K562 (cell line): Measurements from ENCODE around the gene LAMA4. TPM values are rescaled to one million over a fixed set of nuclear protein-coding genes. Genes with fewer than 3 reads are reported as not detected.

ENCODE experiments used
- ATAC-seq: fragments of 200-7000 bp; cut with Tn5 transposase; 3 replicates; pipeline ENCODE4 v1.9.1; 2020; ENCODE audit warnings: moderate library complexity
- BruUV-seq: library from RNA; stranded (reverse); fragments of 400-500 nt; replicated peaks from 2 replicates; lab custom pipeline; 2021; lab: Mats Ljungman, UMichigan
- CTCF ChIA-PET: fragments of 300-600 bp; formaldehyde crosslinking; extraction: SDS; loops from one replicate; lab custom pipeline; 2021; ENCODE audit warnings: low intra/inter-chr PET ratio; lab: Yijun Ruan, JAX
- POLR2A ChIA-PET: fragments of 300-600, 350-650 bp; sonication (Branson Sonifier 250); formaldehyde crosslinking; extraction: SDS; loops from one replicate; lab custom pipeline; 2021; ENCODE audit warnings: antibody characterized with exemption, inconsistent platforms; lab: Yijun Ruan, JAX
- DNase-seq, 4 experiments: peaks; one replicate each; pipeline versions ENCODE4 v3.0.0 to v3.0.0-alpha.2; 2011 to 2018; ENCODE audit warnings: low spot score in 3 of 4, mixed read lengths in 3 of 4; ENCODE audit errors: extremely low read depth in 1 of 4
- FAIRE-seq: peaks from 2 replicates; lab custom pipeline; 2011; peaks lifted over from hg19 to GRCh38; lab: Jason Lieb, UNC
- H2AFZ ChIP-seq: 2 replicates; pipeline ENCODE4 v1.6.0; 2011; ENCODE audit warnings: low read depth, low read length, control low read depth, inconsistent platforms
- H3K27ac ChIP-seq: fragments of 200-600 bp; 3 replicates; pipeline ENCODE4 v1.8.0; 2011; ENCODE audit warnings: low read depth, mild to moderate bottlenecking, control low read depth, inconsistent platforms, low read length, moderate library complexity, mixed read lengths; ENCODE audit errors: extremely low read depth
- H3K27me3 ChIP-seq, 2 experiments: fragments of 300-600 bp in 1 of 2; 2 replicates in 1 of 2; 3 replicates in 1 of 2; pipeline versions ENCODE4 v1.6.0 to v1.8.0; 2011; ENCODE audit warnings: inconsistent platforms in 2 of 2, low read length in 2 of 2, mild to moderate bottlenecking in 1 of 2, mixed read lengths in 1 of 2, moderate library complexity in 1 of 2; ENCODE audit not compliant: control insufficient read depth in 2 of 2, insufficient read depth in 2 of 2
- H3K36me3 ChIP-seq: fragments of 300-600 bp; 3 replicates; pipeline ENCODE4 v1.8.0; 2011; ENCODE audit warnings: mild to moderate bottlenecking, low read length, inconsistent platforms; ENCODE audit not compliant: control insufficient read depth, insufficient read depth
- H3K4me1 ChIP-seq, 2 experiments: fragments of 200-600 bp in 1 of 2; replicated peaks in 1 of 2; 2 replicates in 1 of 2; 3 replicates in 1 of 2; pipeline versions ENCODE4 v1.5.1 to v1.8.0; 2011; ENCODE audit warnings: inconsistent platforms in 2 of 2, low read length in 2 of 2, mild to moderate bottlenecking in 1 of 2, mixed read lengths in 1 of 2, moderate library complexity in 1 of 2; ENCODE audit not compliant: control insufficient read depth in 2 of 2, insufficient read depth in 2 of 2
- H3K4me2 ChIP-seq: 2 replicates; pipeline ENCODE4 v1.6.1; 2011; ENCODE audit warnings: low read length, control low read depth, inconsistent platforms, mixed read lengths; ENCODE audit not compliant: insufficient read depth
- H3K4me3 ChIP-seq: fragments of 200-600 bp; sonication (generic), shearing (Covaris generic); 2 replicates; pipeline ENCODE4 v1.5.1; 2016; ENCODE audit warnings: control low read depth, inconsistent platforms
- H3K79me2 ChIP-seq: fragments of 200-600 bp; 3 replicates; pipeline ENCODE4 v1.8.0; 2011; ENCODE audit warnings: low read length, inconsistent platforms; ENCODE audit not compliant: control insufficient read depth, insufficient read depth
- H3K9ac ChIP-seq, 2 experiments: 2 replicates each; pipeline versions ENCODE4 v1.6.0 to v1.6.1; 2011; ENCODE audit warnings: low read depth in 2 of 2, low read length in 2 of 2, control low read depth in 1 of 2, inconsistent platforms in 1 of 2, mild to moderate bottlenecking in 1 of 2, mixed read lengths in 1 of 2; ENCODE audit not compliant: insufficient read depth in 1 of 2
- H3K9me1 ChIP-seq: one replicate; pipeline ENCODE4 v1.6.0; 2011; ENCODE audit warnings: inconsistent platforms, mild to moderate bottlenecking, low read length, moderate library complexity; ENCODE audit not compliant: control insufficient read depth, insufficient read depth
- H3K9me3 ChIP-seq: replicated peaks from 2 replicates; pipeline ENCODE4 v1.5.1; 2011; ENCODE audit warnings: low read depth, low read length, inconsistent platforms; ENCODE audit not compliant: control insufficient read depth, insufficient read depth
- H4K20me1 ChIP-seq: replicated peaks from 2 replicates; pipeline ENCODE4 v1.6.1; 2011; ENCODE audit warnings: low read length, inconsistent platforms, mixed read lengths; ENCODE audit not compliant: control insufficient read depth, insufficient read depth
- ATF7 ChIP-seq: fragments of 450-650 bp; IDR thresholded peaks from 2 replicates; pipeline ENCODE4 v1.7.1; 2014; ENCODE audit warnings: mild to moderate bottlenecking, moderate library complexity
- CHD2 ChIP-seq: IDR thresholded peaks from 2 replicates; pipeline ENCODE4 v1.6.1; 2011; ENCODE audit warnings: low read depth, low read length
- CREB1 ChIP-seq, 2 experiments: sonication (generic) in 1 of 2; formaldehyde crosslinking in 1 of 2; IDR thresholded peaks; 2 replicates each; pipeline versions ENCODE4 v1.6.1 to v1.8.0; 2012 to 2022; ENCODE audit warnings: inconsistent platforms in 1 of 2, mild to moderate bottlenecking in 1 of 2, missing genetic modification reagents in 1 of 2, moderate library complexity in 1 of 2
- EWSR1 ChIP-seq: fragments of 450-650 bp; IDR thresholded peaks from 2 replicates; pipeline ENCODE4 v1.6.1; 2018; ENCODE audit warnings: borderline replicate concordance, mild to moderate bottlenecking, low read depth, moderate library complexity; ENCODE audit not compliant: partially characterized antibody
- FOXK2 ChIP-seq, 2 experiments: fragments of 450-650 bp; IDR thresholded peaks in 1 of 2; conservative IDR thresholded peaks in 1 of 2; 2 replicates each; pipeline ENCODE4 v1.6.1; 2016; ENCODE audit warnings: low read depth in 2 of 2, mild to moderate bottlenecking in 1 of 2
- GATAD2B ChIP-seq: fragments of 450-650 bp; IDR thresholded peaks from 2 replicates; pipeline ENCODE4 v1.6.1; 2017; ENCODE audit warnings: mild to moderate bottlenecking, borderline replicate concordance
- HIVEP1 ChIP-seq: fragments of 250-450 bp; sonication (Bioruptor Pico); IDR thresholded peaks from 2 replicates; pipeline ENCODE4 v1.4.0; 2020; ENCODE audit warnings: mild to moderate bottlenecking
- HMG20A ChIP-seq: fragments of 450-650 bp; formaldehyde crosslinking; conservative IDR thresholded peaks from 2 replicates; pipeline ENCODE4 v1.4.0; 2020; ENCODE audit warnings: mild to moderate bottlenecking, mixed read lengths
- MAFG ChIP-seq: fragments of 450-650 bp; conservative IDR thresholded peaks from 2 replicates; pipeline ENCODE4 v1.6.1; 2016; ENCODE audit warnings: missing genetic modification characterization, missing compliant biosample characterization
- MCM5 ChIP-seq: fragments of 450-650 bp; IDR thresholded peaks from 2 replicates; pipeline ENCODE4 v1.6.1; 2016; ENCODE audit warnings: low read depth
- NCOA2 ChIP-seq, 2 experiments: fragments of 450-650 bp; IDR thresholded peaks; 2 replicates each; pipeline ENCODE4 v1.6.1; 2018; ENCODE audit warnings: mild to moderate bottlenecking in 2 of 2, moderate library complexity in 1 of 2; ENCODE audit not compliant: partially characterized antibody in 2 of 2
- PHB2 ChIP-seq: fragments of 450-650 bp; IDR thresholded peaks from 2 replicates; pipeline ENCODE4 v1.6.1; 2017; ENCODE audit warnings: low read depth
- SETDB1 ChIP-seq: IDR thresholded peaks from one replicate; pipeline ENCODE4 v1.6.1; 2012; ENCODE audit warnings: low read length, control low read depth, inconsistent platforms
- ZBTB1 ChIP-seq: sonication (generic); formaldehyde crosslinking; IDR thresholded peaks from 2 replicates; pipeline ENCODE4 v1.8.1; 2023; ENCODE audit warnings: missing genetic modification reagents, low read depth, mild to moderate bottlenecking, borderline replicate concordance
- ZC3H11A ChIP-seq: IDR thresholded peaks from 2 replicates; pipeline ENCODE4 v1.6.1; 2012; ENCODE audit warnings: low read depth, low read length, improper control_type of control experiment
- ZNF232 ChIP-seq: sonication (generic); formaldehyde crosslinking; IDR thresholded peaks from 2 replicates; pipeline ENCODE4 v1.8.0; 2022; ENCODE audit warnings: mild to moderate bottlenecking, missing genetic modification reagents
- ZNF263 ChIP-seq: sonication (generic); formaldehyde crosslinking; IDR thresholded peaks from 2 replicates; pipeline ENCODE4 v1.8.0; 2022; ENCODE audit warnings: mild to moderate bottlenecking, missing genetic modification reagents, borderline replicate concordance
- WGBS: fragments of 100-300 bp; shearing (Covaris generic); methylation state at CpG from one replicate; pipeline ENCODE4 v1.1.6; 2016; ENCODE audit warnings: low coverage, mixed read lengths; ENCODE audit not compliant: insufficient coverage; ENCODE audit errors: missing lambda C conversion rate; 5-methylcytosine and 5-hydroxymethylcytosine counted together
- in situ Hi-C: fragments of 300-500 bp; cut with MboI; formaldehyde crosslinking; loops from 4 replicates; pipeline ENCODE4 v1.15.0; 2018; ENCODE audit warnings: inconsistent platforms, mixed read lengths
- intact Hi-C: fragments of 100-400 bp; cut with micrococcal nuclease; formaldehyde crosslinking; loops from 2 replicates; pipeline ENCODE4 v1.14.2; 2022
- polyA plus RNA-seq, 8 experiments: library from polyadenylated mRNA; depleted of rRNA in 4 of 8; stranded (reverse) in 5 of 8; unstranded in 3 of 8; fragments of >200 nt; fragmentation: Nextera tagmentation in 2 of 8; fragmentation: Illumina TruSeq in 1 of 8; extraction: Ambion mirVana in 2 of 8; extraction: Trizol in 1 of 8; gene quantifications; 2 replicates each; pipeline versions ENCODE4 v1.2.1 to v1.2.3, GENCODE V29; 2011 to 2014; ENCODE audit warnings: inconsistent platforms in 1 of 8, missing spikeins in 1 of 8
- total RNA-seq, 7 experiments: library from RNA; depleted of rRNA in 6 of 7; stranded (reverse); fragments of >200 nt in 6 of 7; fragmentation: Illumina TruSeq in 2 of 7; extraction: Trizol in 2 of 7; gene quantifications; 2 replicates each; pipeline versions ENCODE4 v1.2.1 to v1.2.3, GENCODE V29; 2011 to 2021; ENCODE audit warnings: low replicate concordance in 1 of 7
- TF ChIP-seq, protein P1 (sequence below): fragments of 450-650 bp; formaldehyde crosslinking; IDR thresholded peaks from 2 replicates; pipeline ENCODE4 v1.4.0; 2020; ENCODE audit warnings: mild to moderate bottlenecking, mixed read lengths
- TF ChIP-seq, protein P2 (sequence below): fragments of 250-450 bp; sonication (Bioruptor Pico); IDR thresholded peaks from 2 replicates; pipeline ENCODE4 v1.8.0; 2022; ENCODE audit warnings: moderate library complexity, mild to moderate bottlenecking, inconsistent platforms

Gene LAMA4
- total and polyA plus RNA-seq, 9 of the 15 experiments (the other 6 are each of a cell fraction or from before 2014, with no cell fraction given) = 0.05 to 2.9 (median 0.51) TPM

DNA sequence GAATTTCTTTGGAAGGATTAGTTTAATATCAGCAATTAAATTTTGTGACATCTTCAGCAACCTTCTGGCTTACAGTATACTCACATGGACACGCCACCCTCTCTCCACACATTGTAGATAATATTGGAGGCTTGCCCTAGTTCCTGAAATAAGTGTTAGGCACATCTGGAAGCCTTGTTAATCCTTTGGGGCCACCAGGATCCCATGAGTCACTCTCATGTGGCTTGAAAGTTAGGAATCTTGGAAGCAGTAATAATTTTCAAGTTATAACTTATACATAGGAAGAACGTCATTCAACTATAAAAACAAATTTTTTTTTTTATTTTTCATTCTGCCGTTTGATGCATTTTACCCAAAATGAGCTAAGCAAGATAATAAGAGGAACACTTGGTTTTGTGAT, 20.5 kb downstream of the LAMA4 start (continued):
- no peak for TF ChIP-seq ZBTB1 (CRISPR knock-in tag)
- TF ChIP-seq, all 486 proteins: peak for 0

DNA sequence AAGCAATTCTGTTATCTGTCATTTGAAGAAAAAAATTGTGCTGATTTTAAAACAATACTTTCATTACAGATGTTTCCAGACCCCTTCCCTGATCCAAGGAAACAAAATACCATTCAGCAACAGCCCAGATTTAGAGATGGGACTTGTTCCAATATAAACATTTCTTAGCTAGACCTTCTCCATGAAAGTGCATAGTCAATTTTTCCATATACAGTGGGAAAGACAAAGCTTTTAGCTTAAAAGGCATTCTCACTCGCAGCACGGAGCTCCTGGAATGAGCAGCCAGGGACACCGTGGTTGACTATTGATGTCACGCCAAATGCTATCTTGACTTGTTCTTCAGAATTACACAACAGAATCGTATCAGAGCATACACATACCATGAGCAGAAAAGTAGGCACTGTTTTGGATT, 21.5 kb downstream of the LAMA4 start:
- Histone ChIP-seq H3K4me3 (no peak overlapping the region), H3K79me2 (no peaks in the 10 kb centered on the region), H3K9ac (no peak overlapping the region), H3K4me1 (no peaks in the 10 kb centered on the region), H3K9me3 (no peaks in the 10 kb centered on the region), H3K27ac (no peak overlapping the region), H4K20me1 (no peaks in the 10 kb centered on the region)
- in situ Hi-C loops (no loop called here), intact Hi-C loops (no loop called here)
- WGBS = 0% methylated on average over 5 of the region's 5 CpGs
- POLR2A ChIA-PET = no interaction called here
- no peak for ATAC-seq
- no peak for DNase-seq
- TF ChIP-seq, protein P1, sequence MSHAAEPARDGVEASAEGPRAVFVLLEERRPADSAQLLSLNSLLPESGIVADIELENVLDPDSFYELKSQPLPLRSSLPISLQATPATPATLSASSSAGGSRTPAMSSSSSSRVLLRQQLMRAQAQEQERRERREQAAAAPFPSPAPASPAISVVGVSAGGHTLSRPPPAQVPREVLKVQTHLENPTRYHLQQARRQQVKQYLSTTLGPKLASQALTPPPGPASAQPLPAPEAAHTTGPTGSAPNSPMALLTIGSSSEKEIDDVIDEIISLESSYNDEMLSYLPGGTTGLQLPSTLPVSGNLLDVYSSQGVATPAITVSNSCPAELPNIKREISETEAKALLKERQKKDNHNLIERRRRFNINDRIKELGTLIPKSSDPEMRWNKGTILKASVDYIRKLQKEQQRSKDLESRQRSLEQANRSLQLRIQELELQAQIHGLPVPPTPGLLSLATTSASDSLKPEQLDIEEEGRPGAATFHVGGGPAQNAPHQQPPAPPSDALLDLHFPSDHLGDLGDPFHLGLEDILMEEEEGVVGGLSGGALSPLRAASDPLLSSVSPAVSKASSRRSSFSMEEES (CRISPR knock-in tag) = no peak
- TF ChIP-seq PHB2 (no peak), MCM5 (no peak), NCOA2 (IDR thresholded peaks at IDR 0.05; ENCODE audit: partially characterized antibody in 2 of 2) (no peak), SETDB1 (no peak), ZNF232 (CRISPR knock-in tag) (no peak), FOXK2 (conservative IDR thresholded peaks at IDR 0.05 in 1 of 2, IDR thresholded peaks at IDR 0.05 in 1 of 2; ENCODE audit: low read depth in 2 of 2) (no peak), HIVEP1 (CRISPR knock-in tag) (no peak), GATAD2B (no peak), ZNF263 (no peak), ZC3H11A (no peak), ATF7 (no peak), EWSR1 (no peak), CREB1 (IDR thresholded peaks at IDR 0.05) (no peak), CREB1 (CRISPR knock-in tag; IDR thresholded peaks at IDR 0.05) (no peak), CHD2 (no peak), MAFG (tag) (no peak), HMG20A (CRISPR knock-in tag) (no peak)
- TF ChIP-seq, protein P2, sequence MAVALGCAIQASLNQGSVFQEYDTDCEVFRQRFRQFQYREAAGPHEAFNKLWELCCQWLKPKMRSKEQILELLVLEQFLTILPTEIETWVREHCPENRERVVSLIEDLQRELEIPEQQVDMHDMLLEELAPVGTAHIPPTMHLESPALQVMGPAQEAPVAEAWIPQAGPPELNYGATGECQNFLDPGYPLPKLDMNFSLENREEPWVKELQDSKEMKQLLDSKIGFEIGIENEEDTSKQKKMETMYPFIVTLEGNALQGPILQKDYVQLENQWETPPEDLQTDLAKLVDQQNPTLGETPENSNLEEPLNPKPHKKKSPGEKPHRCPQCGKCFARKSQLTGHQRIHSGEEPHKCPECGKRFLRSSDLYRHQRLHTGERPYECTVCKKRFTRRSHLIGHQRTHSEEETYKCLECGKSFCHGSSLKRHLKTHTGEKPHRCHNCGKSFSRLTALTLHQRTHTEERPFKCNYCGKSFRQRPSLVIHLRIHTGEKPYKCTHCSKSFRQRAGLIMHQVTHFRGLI (CRISPR knock-in tag) = no peak
- TF ChIP-seq, all 486 proteins: peak for 0
- BruUV-seq = no TSS peak
- no peaks in the 10 kb centered on the region for H3K27me3 ChIP-seq
- no peak for FAIRE-seq
- no peak overlapping the region for H3K4me2 ChIP-seq
- no peaks in the 10 kb centered on the region for H3K36me3 ChIP-seq
- CTCF ChIA-PET = no interaction called here
- H2AFZ ChIP-seq = no peak overlapping the region
- H3K9me1 ChIP-seq = no peaks in the 10 kb centered on the region
